K562 (cell line): ENCODE data around the gene JUP. TPM values are rescaled to one million over a fixed set of nuclear protein-coding genes. Genes with fewer than 3 reads are reported as not detected.

Experiments
- ATAC-seq: fragments of 200-7000 bp; cut with Tn5 transposase; 3 replicates; pipeline ENCODE4 v1.9.1; 2020; ENCODE audit warnings: moderate library complexity
- BruUV-seq: library from RNA; stranded (reverse); fragments of 400-500 nt; replicated peaks from 2 replicates; lab custom pipeline; 2021; lab: Mats Ljungman, UMichigan
- CTCF ChIA-PET: fragments of 300-600 bp; formaldehyde crosslinking; extraction: SDS; loops from one replicate; lab custom pipeline; 2021; ENCODE audit warnings: low intra/inter-chr PET ratio; lab: Yijun Ruan, JAX
- POLR2A ChIA-PET: fragments of 300-600, 350-650 bp; sonication (Branson Sonifier 250); formaldehyde crosslinking; extraction: SDS; loops from one replicate; lab custom pipeline; 2021; ENCODE audit warnings: antibody characterized with exemption, inconsistent platforms; lab: Yijun Ruan, JAX
- DNase-seq, 4 experiments: peaks; one replicate each; pipeline versions ENCODE4 v3.0.0 to v3.0.0-alpha.2; 2011 to 2018; ENCODE audit warnings: low spot score in 3 of 4, mixed read lengths in 3 of 4; ENCODE audit errors: extremely low read depth in 1 of 4
- FAIRE-seq: peaks from 2 replicates; lab custom pipeline; 2011; peaks lifted over from hg19 to GRCh38; lab: Jason Lieb, UNC
- H2AFZ ChIP-seq: 2 replicates; pipeline ENCODE4 v1.6.0; 2011; ENCODE audit warnings: low read depth, low read length, control low read depth, inconsistent platforms
- H3K27ac ChIP-seq: fragments of 200-600 bp; 3 replicates; pipeline ENCODE4 v1.8.0; 2011; ENCODE audit warnings: low read depth, mild to moderate bottlenecking, control low read depth, inconsistent platforms, low read length, moderate library complexity, mixed read lengths; ENCODE audit errors: extremely low read depth
- H3K27me3 ChIP-seq, 2 experiments: fragments of 300-600 bp in 1 of 2; 2 replicates in 1 of 2; 3 replicates in 1 of 2; pipeline versions ENCODE4 v1.6.0 to v1.8.0; 2011; ENCODE audit warnings: inconsistent platforms in 2 of 2, low read length in 2 of 2, mild to moderate bottlenecking in 1 of 2, mixed read lengths in 1 of 2, moderate library complexity in 1 of 2; ENCODE audit not compliant: control insufficient read depth in 2 of 2, insufficient read depth in 2 of 2
- H3K36me3 ChIP-seq: fragments of 300-600 bp; 3 replicates; pipeline ENCODE4 v1.8.0; 2011; ENCODE audit warnings: mild to moderate bottlenecking, low read length, inconsistent platforms; ENCODE audit not compliant: control insufficient read depth, insufficient read depth
- H3K4me1 ChIP-seq, 2 experiments: fragments of 200-600 bp in 1 of 2; replicated peaks in 1 of 2; 2 replicates in 1 of 2; 3 replicates in 1 of 2; pipeline versions ENCODE4 v1.5.1 to v1.8.0; 2011; ENCODE audit warnings: inconsistent platforms in 2 of 2, low read length in 2 of 2, mild to moderate bottlenecking in 1 of 2, mixed read lengths in 1 of 2, moderate library complexity in 1 of 2; ENCODE audit not compliant: control insufficient read depth in 2 of 2, insufficient read depth in 2 of 2
- H3K4me2 ChIP-seq: 2 replicates; pipeline ENCODE4 v1.6.1; 2011; ENCODE audit warnings: low read length, control low read depth, inconsistent platforms, mixed read lengths; ENCODE audit not compliant: insufficient read depth
- H3K4me3 ChIP-seq: fragments of 200-600 bp; sonication (generic), shearing (Covaris generic); 2 replicates; pipeline ENCODE4 v1.5.1; 2016; ENCODE audit warnings: control low read depth, inconsistent platforms
- H3K79me2 ChIP-seq: fragments of 200-600 bp; 3 replicates; pipeline ENCODE4 v1.8.0; 2011; ENCODE audit warnings: low read length, inconsistent platforms; ENCODE audit not compliant: control insufficient read depth, insufficient read depth
- H3K9ac ChIP-seq, 2 experiments: 2 replicates each; pipeline versions ENCODE4 v1.6.0 to v1.6.1; 2011; ENCODE audit warnings: low read depth in 2 of 2, low read length in 2 of 2, control low read depth in 1 of 2, inconsistent platforms in 1 of 2, mild to moderate bottlenecking in 1 of 2, mixed read lengths in 1 of 2; ENCODE audit not compliant: insufficient read depth in 1 of 2
- H3K9me1 ChIP-seq: one replicate; pipeline ENCODE4 v1.6.0; 2011; ENCODE audit warnings: inconsistent platforms, mild to moderate bottlenecking, low read length, moderate library complexity; ENCODE audit not compliant: control insufficient read depth, insufficient read depth
- H3K9me3 ChIP-seq: replicated peaks from 2 replicates; pipeline ENCODE4 v1.5.1; 2011; ENCODE audit warnings: low read depth, low read length, inconsistent platforms; ENCODE audit not compliant: control insufficient read depth, insufficient read depth
- H4K20me1 ChIP-seq: replicated peaks from 2 replicates; pipeline ENCODE4 v1.6.1; 2011; ENCODE audit warnings: low read length, inconsistent platforms, mixed read lengths; ENCODE audit not compliant: control insufficient read depth, insufficient read depth
- ATF2 ChIP-seq: sonication (generic); formaldehyde crosslinking; IDR thresholded peaks from 2 replicates; pipeline ENCODE4 v1.8.1; 2022; ENCODE audit warnings: missing genetic modification reagents
- CEBPB ChIP-seq: fragments of 450-650 bp; IDR thresholded peaks from 2 replicates; pipeline ENCODE4 v1.6.1; 2016; ENCODE audit warnings: missing genetic modification characterization, missing compliant biosample characterization
- NR0B1 ChIP-seq: fragments of 450-650 bp; IDR thresholded peaks from one replicate; pipeline ENCODE4 v1.6.1; 2018; ENCODE audit warnings: mild to moderate bottlenecking, moderate library complexity; ENCODE audit not compliant: partially characterized antibody
- PHF21A ChIP-seq: fragments of 450-650 bp; IDR thresholded peaks from 2 replicates; pipeline ENCODE4 v1.6.1; 2017; ENCODE audit warnings: low read depth, borderline replicate concordance
- SMAD2 ChIP-seq: fragments of 150-350 bp; IDR thresholded peaks from 2 replicates; pipeline ENCODE4 v1.6.1; 2014; ENCODE audit warnings: low read depth, mild to moderate bottlenecking, low read length
- ZKSCAN1 ChIP-seq: fragments of 150-350 bp; IDR thresholded peaks from 2 replicates; pipeline ENCODE4 v1.6.1; 2016; ENCODE audit warnings: low read depth, low read length
- ZNF146 ChIP-seq: IDR thresholded peaks from one replicate; pipeline ENCODE4 v1.6.1; 2018; ENCODE audit warnings: missing compliant biosample characterization; ENCODE audit not compliant: unreplicated experiment
- ZNF224 ChIP-seq: sonication (generic); formaldehyde crosslinking; IDR thresholded peaks from 2 replicates; pipeline ENCODE4 v1.8.0; 2022; ENCODE audit warnings: mild to moderate bottlenecking, missing genetic modification reagents
- WGBS: fragments of 100-300 bp; shearing (Covaris generic); methylation state at CpG from one replicate; pipeline ENCODE4 v1.1.6; 2016; ENCODE audit warnings: low coverage, mixed read lengths; ENCODE audit not compliant: insufficient coverage; ENCODE audit errors: missing lambda C conversion rate; 5-methylcytosine and 5-hydroxymethylcytosine counted together
- in situ Hi-C: fragments of 300-500 bp; cut with MboI; formaldehyde crosslinking; loops from 4 replicates; pipeline ENCODE4 v1.15.0; 2018; ENCODE audit warnings: inconsistent platforms, mixed read lengths
- intact Hi-C: fragments of 100-400 bp; cut with micrococcal nuclease; formaldehyde crosslinking; loops from 2 replicates; pipeline ENCODE4 v1.14.2; 2022
- polyA plus RNA-seq, 8 experiments: library from polyadenylated mRNA; depleted of rRNA in 4 of 8; stranded (reverse) in 5 of 8; unstranded in 3 of 8; fragments of >200 nt; fragmentation: Nextera tagmentation in 2 of 8; fragmentation: Illumina TruSeq in 1 of 8; extraction: Ambion mirVana in 2 of 8; extraction: Trizol in 1 of 8; gene quantifications; 2 replicates each; pipeline versions ENCODE4 v1.2.1 to v1.2.3, GENCODE V29; 2011 to 2014; ENCODE audit warnings: inconsistent platforms in 1 of 8, missing spikeins in 1 of 8
- total RNA-seq, 7 experiments: library from RNA; depleted of rRNA in 6 of 7; stranded (reverse); fragments of >200 nt in 6 of 7; fragmentation: Illumina TruSeq in 2 of 7; extraction: Trizol in 2 of 7; gene quantifications; 2 replicates each; pipeline versions ENCODE4 v1.2.1 to v1.2.3, GENCODE V29; 2011 to 2021; ENCODE audit warnings: low replicate concordance in 1 of 7

The JUP gene
- total and polyA plus RNA-seq, 9 of the 15 experiments (the other 6 are each of a cell fraction or from before 2014, with no cell fraction given) = 6.4 to 177 (median 31.2) TPM

GRCh38 chr17:41775394-41776226, 10.9 kb downstream of the JUP start:
- no peak overlapping the region for H3K4me2 ChIP-seq
- intact Hi-C loops = no loop called here

More at GRCh38 chr17:41775394-41776226, 10.9 kb downstream of the JUP start:
- no peak overlapping the region for H3K4me3 ChIP-seq
- no peak overlapping the region for H3K27ac ChIP-seq
- in situ Hi-C loops = no loop called here
- TF ChIP-seq ZNF224 (no peak), CEBPB (tag) (no peak), SMAD2 (no peak), NR0B1 (no peak), ZNF146 (CRISPR knock-in tag) (no peak), PHF21A (no peak), ATF2 (CRISPR knock-in tag) (no peak), ZKSCAN1 (no peak)
- no peaks in the 10 kb centered on the region for H3K27me3 ChIP-seq
- peaks cover 56% of the 10 kb centered on the region for H3K36me3 ChIP-seq
- H4K20me1 ChIP-seq = peaks cover 10% of the 10 kb centered on the region
- H2AFZ ChIP-seq = no peak overlapping the region
- H3K9ac ChIP-seq = peak overlapping the region; percentile 10 to 14; a peak in 3 of 4 replicates
- FAIRE-seq (no peak), ATAC-seq (no peak), DNase-seq (peak in 1 of 4 experiments; percentile 16)
- WGBS = 89% methylated on average over 9 of the region's 12 CpGs
- H3K4me1 ChIP-seq = peaks cover 0 to 31% of the 10 kb centered on the region in 2 experiments; a peak in 2 of 5 replicates
- no TSS peak for BruUV-seq
- peaks cover 3% of the 10 kb centered on the region for H3K9me1 ChIP-seq
- ChIA-PET POLR2A (interaction anchor here (0.8 to 1.2 kb wide), 2 partner anchors 10 to 22 kb away, joined by 4 read pairs; no protein-coding TSS in a partner anchor), CTCF (no interaction called here)
- H3K9me3 ChIP-seq = no peaks in the 10 kb centered on the region
- H3K79me2 ChIP-seq = peaks cover 57% of the 10 kb centered on the region
